Measurements from ENCODE around the gene AP3D1.

The AP3D1 gene

DNA sequence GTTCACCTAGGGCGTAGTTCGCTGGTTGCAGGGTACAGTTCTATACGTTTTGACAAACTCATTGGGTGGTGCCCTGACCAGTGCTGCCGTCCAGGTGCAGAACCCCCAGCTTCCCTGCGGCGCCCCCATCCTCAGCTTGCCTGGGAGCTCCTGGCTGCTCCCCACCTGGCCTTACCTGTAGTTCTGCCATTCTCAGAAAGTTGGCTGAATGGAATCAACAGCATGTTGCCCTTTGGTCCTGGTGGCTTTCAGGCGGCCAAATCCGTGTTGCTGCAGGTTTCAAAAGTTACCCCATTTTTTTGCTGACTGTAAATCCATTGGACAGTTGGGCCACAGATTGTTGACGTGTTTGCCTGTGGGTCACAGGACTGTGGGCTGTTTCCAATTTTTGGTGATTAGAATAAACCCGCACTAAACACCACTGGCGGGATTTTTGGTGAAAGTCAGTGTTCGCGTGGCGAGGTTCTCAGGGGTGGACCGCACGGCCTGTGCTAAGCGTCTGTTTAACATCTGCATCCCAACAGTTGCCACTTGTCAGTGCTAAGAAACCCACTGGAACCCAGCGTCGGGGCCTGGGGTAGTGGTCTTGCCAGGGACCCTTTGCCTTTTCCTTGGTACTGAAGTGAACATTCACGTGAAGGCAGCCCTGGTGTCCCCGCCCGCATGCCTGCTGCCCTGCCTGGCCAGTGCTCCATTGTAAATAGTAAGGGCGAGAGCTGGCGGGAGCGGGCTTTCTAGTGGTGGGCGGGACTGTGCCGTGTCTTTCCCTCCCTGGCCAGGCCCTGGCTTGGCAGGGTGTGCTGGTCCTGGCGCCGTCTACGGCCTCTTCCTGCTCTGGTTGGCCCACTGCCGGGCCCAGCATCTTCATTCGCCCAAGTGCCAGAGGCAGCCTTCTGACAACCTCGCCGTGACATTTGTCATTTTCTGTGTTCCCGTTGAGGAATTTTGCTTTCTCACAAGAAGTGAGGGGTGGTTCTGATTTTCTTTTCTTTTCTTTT is 15.7 kb upstream of the AP3D1 start:
- FAIRE-seq (no peak), DNase-seq (ENCODE audit: insufficient read length, low spot score) (no peak)
- TF ChIP-seq, protein P1, sequence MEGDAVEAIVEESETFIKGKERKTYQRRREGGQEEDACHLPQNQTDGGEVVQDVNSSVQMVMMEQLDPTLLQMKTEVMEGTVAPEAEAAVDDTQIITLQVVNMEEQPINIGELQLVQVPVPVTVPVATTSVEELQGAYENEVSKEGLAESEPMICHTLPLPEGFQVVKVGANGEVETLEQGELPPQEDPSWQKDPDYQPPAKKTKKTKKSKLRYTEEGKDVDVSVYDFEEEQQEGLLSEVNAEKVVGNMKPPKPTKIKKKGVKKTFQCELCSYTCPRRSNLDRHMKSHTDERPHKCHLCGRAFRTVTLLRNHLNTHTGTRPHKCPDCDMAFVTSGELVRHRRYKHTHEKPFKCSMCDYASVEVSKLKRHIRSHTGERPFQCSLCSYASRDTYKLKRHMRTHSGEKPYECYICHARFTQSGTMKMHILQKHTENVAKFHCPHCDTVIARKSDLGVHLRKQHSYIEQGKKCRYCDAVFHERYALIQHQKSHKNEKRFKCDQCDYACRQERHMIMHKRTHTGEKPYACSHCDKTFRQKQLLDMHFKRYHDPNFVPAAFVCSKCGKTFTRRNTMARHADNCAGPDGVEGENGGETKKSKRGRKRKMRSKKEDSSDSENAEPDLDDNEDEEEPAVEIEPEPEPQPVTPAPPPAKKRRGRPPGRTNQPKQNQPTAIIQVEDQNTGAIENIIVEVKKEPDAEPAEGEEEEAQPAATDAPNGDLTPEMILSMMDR (IDR thresholded peaks at IDR 0.05; ENCODE audit: insufficient read depth, missing control alignments), result no peak

DNA sequence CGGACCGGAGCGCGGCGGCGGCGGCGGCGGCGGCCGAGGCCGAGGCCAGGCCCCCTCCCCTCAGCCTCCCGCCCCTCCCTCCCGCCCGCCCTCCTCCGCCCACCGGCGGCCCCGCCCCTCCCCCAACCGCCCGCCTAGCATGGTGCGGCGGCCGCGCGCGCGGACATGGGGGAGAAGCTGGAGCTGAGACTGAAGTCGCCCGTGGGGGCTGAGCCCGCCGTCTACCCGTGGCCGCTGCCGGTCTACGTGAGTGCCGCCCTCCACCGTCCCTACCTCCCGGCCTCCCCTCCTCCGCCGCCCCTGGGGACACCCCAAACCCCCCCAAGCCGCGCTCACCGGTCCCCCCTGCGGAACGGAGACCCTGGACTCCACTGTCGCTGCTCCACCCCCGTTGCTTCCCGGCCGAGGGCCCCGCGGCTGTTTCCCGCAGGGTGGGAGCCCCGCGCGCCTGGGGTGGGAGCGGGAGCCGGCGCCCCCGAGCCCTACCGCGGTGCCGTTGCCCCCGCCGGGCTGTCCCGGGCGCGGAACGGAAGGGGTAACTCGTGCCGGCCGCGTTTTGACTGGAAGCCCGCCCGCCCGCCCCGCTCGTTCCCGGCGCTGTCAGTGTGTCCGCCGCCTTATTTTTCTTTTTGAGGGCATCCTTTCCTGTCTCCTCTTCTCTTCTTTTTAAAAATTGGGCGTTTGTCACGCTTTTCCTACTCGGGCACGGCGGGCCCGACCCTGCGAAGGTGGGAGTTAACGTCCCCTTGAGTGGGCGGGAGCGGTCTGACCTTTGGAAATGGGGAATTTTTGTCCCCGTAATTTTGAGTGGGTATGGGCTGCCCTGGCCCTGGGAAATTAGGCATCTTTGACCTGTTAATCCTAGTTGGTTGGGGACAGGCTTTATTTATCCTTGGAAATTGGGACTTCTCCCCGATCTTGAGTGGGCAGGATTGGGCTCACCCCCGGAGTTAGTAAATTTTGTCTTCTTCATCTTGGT is 12.9 kb upstream of the AP3D1 start:
- TF ChIP-seq, protein P1 (IDR thresholded peaks at IDR 0.05; ENCODE audit: insufficient read depth, missing control alignments), result no peak
- no peak for DNase-seq (ENCODE audit: insufficient read length, low spot score)
- no peak for FAIRE-seq

DNA sequence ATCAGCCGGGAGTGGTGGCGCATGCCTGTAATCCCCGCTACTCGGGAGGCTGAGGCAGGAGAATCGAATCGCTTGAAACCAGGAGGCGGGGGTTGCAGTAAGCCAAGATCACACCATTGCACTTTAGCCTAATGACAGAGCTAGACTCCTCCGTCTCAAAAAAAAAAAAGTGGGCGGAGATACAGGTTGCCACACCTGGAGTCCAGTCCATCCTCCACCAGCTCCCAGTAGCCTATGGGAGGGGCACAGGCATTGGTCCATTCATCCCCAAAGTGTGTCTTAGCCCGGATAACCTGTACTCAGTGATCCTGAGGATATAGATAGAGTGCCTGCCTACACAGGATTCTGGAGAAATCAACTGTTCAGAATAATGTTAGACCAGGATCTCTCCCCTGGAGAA is 9.0 kb upstream of the AP3D1 start:
- no peak for DNase-seq (ENCODE audit: insufficient read length, low spot score)
- FAIRE-seq, result no peak
- TF ChIP-seq, protein P1 (IDR thresholded peaks at IDR 0.05; ENCODE audit: insufficient read depth, missing control alignments), result no peak

DNA sequence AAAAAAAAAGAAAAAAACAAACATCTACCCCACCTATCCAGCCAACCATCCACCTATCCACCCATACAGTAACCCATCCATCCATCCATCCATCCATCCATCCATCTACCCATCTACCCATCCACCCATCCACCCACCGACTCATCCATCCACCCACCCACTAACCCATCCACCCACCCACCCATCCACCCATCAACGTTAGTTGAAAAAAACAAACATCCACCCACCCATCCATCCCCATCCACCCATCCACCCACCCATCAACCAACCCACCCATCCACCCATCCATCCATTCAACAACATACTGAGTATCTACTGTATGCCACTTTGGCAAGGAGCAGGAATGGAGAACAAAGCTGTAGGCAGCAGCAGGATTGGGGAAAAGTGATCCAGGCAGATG is 6.1 kb upstream of the AP3D1 start:
- DNase-seq (ENCODE audit: insufficient read length, low spot score) (no peak), FAIRE-seq (no peak)
- TF ChIP-seq, protein P1 (IDR thresholded peaks at IDR 0.05; ENCODE audit: insufficient read depth, missing control alignments), result no peak

DNA sequence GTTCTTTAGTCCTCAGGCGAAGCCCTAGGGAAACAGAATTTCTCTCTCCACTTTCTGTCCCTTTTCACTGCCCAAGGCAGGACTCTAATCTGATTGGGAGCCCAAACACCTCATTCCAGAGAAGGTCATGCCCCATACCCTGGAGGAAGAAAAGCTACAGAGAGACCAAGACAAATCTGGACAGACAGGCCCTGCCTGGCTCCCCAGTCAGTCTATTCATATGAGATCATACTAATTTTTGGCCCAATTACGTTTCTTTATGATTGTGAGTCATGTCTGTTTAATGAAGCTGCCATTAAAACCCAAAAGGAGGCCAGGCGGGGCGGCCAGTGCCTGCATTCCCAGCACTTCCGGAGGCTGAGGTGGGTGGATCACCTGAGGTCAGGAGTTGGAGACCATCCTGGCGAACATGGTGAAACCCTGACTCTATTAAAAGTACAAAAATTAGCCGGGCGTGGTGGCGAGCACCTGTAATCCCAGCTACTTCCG is 3.3 kb upstream of the AP3D1 start:
- FAIRE-seq (no peak), DNase-seq (ENCODE audit: insufficient read length, low spot score) (no peak)
- TF ChIP-seq, protein P1 (IDR thresholded peaks at IDR 0.05; ENCODE audit: insufficient read depth, missing control alignments), result no peak

DNA sequence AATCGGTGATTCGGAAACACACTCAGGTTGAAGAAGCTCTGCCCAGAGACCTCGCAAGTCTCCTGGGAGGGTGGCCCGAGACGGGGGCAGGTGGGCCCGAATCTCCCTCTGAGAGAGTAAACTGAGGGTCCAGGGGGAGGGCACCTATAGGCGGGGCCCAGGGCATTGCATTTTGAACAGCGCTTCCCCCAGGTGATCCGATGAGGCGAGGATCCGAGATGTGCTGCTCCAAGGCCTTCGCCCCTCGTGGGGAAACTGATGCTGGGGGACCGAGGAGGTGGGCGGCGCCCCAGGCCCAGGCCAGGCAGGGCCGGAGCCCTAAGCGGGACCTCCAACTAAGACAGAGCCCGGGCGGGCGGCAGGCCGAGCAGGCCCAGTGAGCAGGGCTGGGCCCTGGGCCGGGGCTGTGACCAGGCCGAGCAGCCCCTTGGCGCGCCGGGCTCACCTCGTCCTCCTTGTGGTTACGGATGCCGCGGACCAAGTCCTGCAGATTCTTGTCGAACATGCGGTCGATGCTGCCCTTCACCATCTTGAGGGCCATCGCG is 500 bp downstream of the AP3D1 start:
- TF ChIP-seq, protein P1 (IDR thresholded peaks at IDR 0.05; ENCODE audit: insufficient read depth, missing control alignments), result no peak
- no peak for DNase-seq (ENCODE audit: insufficient read length, low spot score)
- FAIRE-seq, result no peak
